LNCaP clone FGC (cell line): ENCODE measurements around the gene CLEC17A.
"Not testable (repeated sequence)": the region's sequence is repeated elsewhere in the genome, so short reads cannot be mapped to it uniquely, and the experiment has no call there.

Source experiments
- DNase-seq: peaks from one replicate; pipeline ENCODE4 v3.0.0-alpha.2; 2011; ENCODE audit warnings: low read depth
- H3K4me3 ChIP-seq: 2 replicates; pipeline ENCODE4 v1.5.1; 2011; ENCODE audit warnings: mild to moderate bottlenecking, low read depth, low read length, control low read depth
- CTCF ChIP-seq: IDR thresholded peaks from 2 replicates; pipeline ENCODE4 v1.5.1; 2012; ENCODE audit warnings: mild to moderate bottlenecking; ENCODE audit not compliant: control insufficient read depth, insufficient read depth; ENCODE audit errors: extremely low read depth

The CLEC17A gene

GRCh38 chr19:14614099-14614412 is 31.2 kb downstream of the CLEC17A start:
- no peak overlapping the region for H3K4me3 ChIP-seq
- DNase-seq: no peak
- TF ChIP-seq CTCF: no peak

GRCh38 chr19:14615623-14616022 is 32.7 kb downstream of the CLEC17A start:
- no peak for DNase-seq
- H3K4me3 ChIP-seq: no peak overlapping the region
- no peak for TF ChIP-seq CTCF

- TF ChIP-seq CTCF: no peak
- H3K4me3 ChIP-seq: no peak overlapping the region
- no peak for DNase-seq
Observed at GRCh38 chr19:14616407-14616806, 33.5 kb downstream of the CLEC17A start.

GRCh38 chr19:14619404-14619803 is 36.5 kb downstream of the CLEC17A start:
- no peak overlapping the region for H3K4me3 ChIP-seq
- no peak for DNase-seq
- no peak for TF ChIP-seq CTCF

- DNase-seq, H3K4me3 ChIP-seq: not testable (repeated sequence)
Observed at GRCh38 chr19:14624491-14624890, 41.6 kb downstream of the CLEC17A start.

GRCh38 chr19:14629557-14629956 is 46.7 kb downstream of the CLEC17A start:
- TF ChIP-seq CTCF: no peak
- no peak for DNase-seq
- H3K4me3 ChIP-seq: no peak overlapping the region

GRCh38 chr19:14632286-14632685 is 49.4 kb downstream of the CLEC17A start:
- no peak overlapping the region for H3K4me3 ChIP-seq
- peak; percentile 6 for DNase-seq
- no peak for TF ChIP-seq CTCF

- H3K4me3 ChIP-seq: no peak overlapping the region
- DNase-seq: no peak
- no peak for TF ChIP-seq CTCF
Observed at GRCh38 chr19:14639536-14640277, 56.8 kb downstream of the CLEC17A start.
